Endodermal cell (in vitro differentiated cells): ENCODE data around the gene ABRAXAS1. TPM values are rescaled to one million over a fixed set of nuclear protein-coding genes. Genes with fewer than 3 reads are reported as not detected.
A peak's percentile ranks its signal among the peaks of the same experiment; 100 is the strongest.

Experiments used
- DNase-seq: peaks from one replicate; pipeline ENCODE4 v3.0.0-alpha.2; 2017
- H3K27ac ChIP-seq: 2 replicates; pipeline ENCODE4 v1.5.1; 2013; ENCODE audit warnings: mild to moderate bottlenecking, low read depth, low read length, moderate library complexity
- H3K27me3 ChIP-seq: 2 replicates; pipeline ENCODE4 v1.6.1; 2013; ENCODE audit warnings: mild to moderate bottlenecking, low read length, moderate library complexity; ENCODE audit not compliant: insufficient read depth, control insufficient read depth, poor library complexity, severe bottlenecking
- H3K36me3 ChIP-seq: 2 replicates; pipeline ENCODE4 v1.7.0; 2013; ENCODE audit warnings: mild to moderate bottlenecking, low read length, moderate library complexity; ENCODE audit not compliant: control insufficient read depth, insufficient read depth
- H3K4me1 ChIP-seq: one replicate; pipeline ENCODE4 v1.7.0; 2013; ENCODE audit warnings: low read length; ENCODE audit not compliant: control insufficient read depth, insufficient read depth
- H3K4me3 ChIP-seq: 2 replicates; pipeline ENCODE4 v1.5.1; 2013; ENCODE audit warnings: mild to moderate bottlenecking, low read length, moderate library complexity
- H3K9ac ChIP-seq: 2 replicates; pipeline ENCODE4 v1.6.1; 2013; ENCODE audit warnings: mild to moderate bottlenecking, low read length, moderate library complexity; ENCODE audit not compliant: poor library complexity, severe bottlenecking; ENCODE audit errors: extremely low read depth
- H3K9me3 ChIP-seq: 2 replicates; pipeline ENCODE4 v1.6.1; 2013; ENCODE audit warnings: mild to moderate bottlenecking, low read length, moderate library complexity; ENCODE audit not compliant: control insufficient read depth
- H3K27ac Mint-ChIP-seq: 2 replicates; pipeline ENCODE4 v1.8.0; 2020; ENCODE audit warnings: mixed read lengths
- H3K27me3 Mint-ChIP-seq: 2 replicates; pipeline ENCODE4 v1.8.0; 2021; ENCODE audit warnings: mild to moderate bottlenecking, mixed read lengths; ENCODE audit not compliant: insufficient read depth
- H3K36me3 Mint-ChIP-seq: 2 replicates; pipeline ENCODE4 v1.8.0; 2020; ENCODE audit warnings: low read depth, mixed read lengths
- H3K4me1 Mint-ChIP-seq: 2 replicates; pipeline ENCODE4 v1.8.0; 2020; ENCODE audit warnings: mixed read lengths
- H3K4me3 Mint-ChIP-seq: 2 replicates; pipeline ENCODE4 v1.8.0; 2020; ENCODE audit warnings: mild to moderate bottlenecking, moderate library complexity, mixed read lengths
- H3K9me3 Mint-ChIP-seq: 2 replicates; pipeline ENCODE4 v1.8.0; 2020; ENCODE audit warnings: mild to moderate bottlenecking, mixed read lengths
- CTCF ChIP-seq: fragments of 200-600 bp; sonication (generic); conservative IDR thresholded peaks from 2 replicates; pipeline ENCODE4 v1.5.0; 2021; ENCODE audit warnings: antibody characterized with exemption, mild to moderate bottlenecking
- WGBS, 2 experiments: methylation state at CpG; one replicate each; pipeline versions ENCODE4 v1.1.5 to v1.1.7; 2013; ENCODE audit warnings: missing lambda C conversion rate in 2 of 2, mixed read lengths in 1 of 2; ENCODE audit not compliant: insufficient coverage in 1 of 2, insufficient read length in 1 of 2; 5-methylcytosine and 5-hydroxymethylcytosine counted together
- total RNA-seq, 2 donors: library from RNA; stranded (reverse); fragmentation: NEBNext Ultra II Directional in 1 of 2; extraction: Animal tissue kit (Norgen Biotek cat#: 25700) in 1 of 2; gene quantifications; 2 replicates in 1 of 2; 3 replicates in 1 of 2; pipeline ENCODE4 v1.2.1, GENCODE V29; 2021

ABRAXAS1 gene
- total RNA-seq, 2 donors from 2014 or later, result 26.0 to 26.6 TPM

GRCh38 chr4:83454686-83455085, 30.2 kb downstream of the ABRAXAS1 start:
- Histone ChIP-seq H3K36me3 (peaks cover 47% of the 10 kb centered on the region), H3K27me3 (no peaks in the 10 kb centered on the region), H3K27ac (no peak overlapping the region), H3K9ac (peak overlapping the region; percentile 84), H3K4me3 (peak overlapping the region; percentile 95), H3K4me1 (no peaks in the 10 kb centered on the region), H3K9me3 (no peaks in the 10 kb centered on the region)
- H3K27ac Mint-ChIP-seq, result no peak overlapping the region
- DNase-seq, result no peak
- no peaks in the 10 kb centered on the region for H3K9me3 Mint-ChIP-seq
- H3K36me3 Mint-ChIP-seq, result peaks cover 38% of the 10 kb centered on the region
- H3K27me3 Mint-ChIP-seq, result no peaks in the 10 kb centered on the region
- H3K4me3 Mint-ChIP-seq, result peak overlapping the region; percentile 99
- H3K4me1 Mint-ChIP-seq, result peaks cover 5% of the 10 kb centered on the region
- WGBS, 2 experiments, result 87 to 93% methylated on average over 6 of the region's 6 CpGs
- TF ChIP-seq CTCF, result no peak

GRCh38 chr4:83449009-83449408, 35.9 kb downstream of the ABRAXAS1 start:
- no peak overlapping the region for H3K27ac ChIP-seq
- H3K27me3 ChIP-seq, result no peaks in the 10 kb centered on the region
- WGBS, 2 experiments, result 83 to 84% methylated on average over 2 of the region's 2 CpGs
- Mint-ChIP-seq H3K9me3 (no peaks in the 10 kb centered on the region), H3K4me1 (no peaks in the 10 kb centered on the region), H3K4me3 (no peak overlapping the region), H3K27ac (no peak overlapping the region), H3K27me3 (no peaks in the 10 kb centered on the region), H3K36me3 (peaks cover 19% of the 10 kb centered on the region)
- H3K36me3 ChIP-seq, result peaks cover 23% of the 10 kb centered on the region
- H3K4me3 ChIP-seq, result no peak overlapping the region
- H3K9me3 ChIP-seq, result no peaks in the 10 kb centered on the region
- H3K9ac ChIP-seq, result no peak overlapping the region
- TF ChIP-seq CTCF, result no peak
- DNase-seq, result no peak
- no peaks in the 10 kb centered on the region for H3K4me1 ChIP-seq

DNA sequence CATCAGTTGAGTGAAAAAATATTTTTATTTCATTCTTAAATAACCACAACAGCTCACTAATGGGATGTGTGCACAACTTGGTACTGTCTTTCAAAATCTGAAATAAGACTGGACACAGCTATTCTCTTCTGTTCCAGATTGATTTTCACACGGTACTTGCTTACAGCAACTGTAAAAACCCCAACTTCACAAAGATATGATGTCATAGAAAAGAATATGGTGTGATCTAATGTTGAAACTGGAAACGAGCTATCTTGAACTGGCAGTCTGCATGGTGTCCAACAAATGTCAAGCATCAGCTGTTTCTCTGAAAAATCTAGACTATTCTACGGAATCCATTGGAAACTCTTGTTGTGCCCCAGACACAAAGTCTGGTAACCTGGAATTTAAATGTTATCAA, 44.0 kb downstream of the ABRAXAS1 start:
- DNase-seq, result no peak
- no peaks in the 10 kb centered on the region for H3K4me1 ChIP-seq
- Mint-ChIP-seq H3K36me3 (peaks cover 2% of the 10 kb centered on the region), H3K27me3 (no peaks in the 10 kb centered on the region), H3K27ac (no peak overlapping the region), H3K4me3 (no peak overlapping the region), H3K9me3 (no peaks in the 10 kb centered on the region), H3K4me1 (no peaks in the 10 kb centered on the region)
- H3K9me3 ChIP-seq, result no peaks in the 10 kb centered on the region
- H3K9ac ChIP-seq, result no peak overlapping the region
- no peak overlapping the region for H3K27ac ChIP-seq
- WGBS, 2 experiments, result 92 to 100% methylated on average over 1 to 3 of the region's 3 CpGs
- no peak for TF ChIP-seq CTCF
- H3K27me3 ChIP-seq, result no peaks in the 10 kb centered on the region
- peaks cover 11% of the 10 kb centered on the region for H3K36me3 ChIP-seq
- H3K4me3 ChIP-seq, result no peak overlapping the region
